IMR-90 (cell line): ENCODE data around the gene TMTC1. TPM values are rescaled to one million over a fixed set of nuclear protein-coding genes. Genes with fewer than 3 reads are reported as not detected.

Source experiments
- ATAC-seq: fragments of 200-7000 bp; cut with Tn5 transposase; 2 replicates; pipeline ENCODE4 v1.9.1; 2020; ENCODE audit warnings: low read depth, mild to moderate bottlenecking, moderate library complexity
- BruUV-seq: library from RNA; stranded (reverse); fragments of 400-500 nt; replicated peaks from 2 replicates; lab custom pipeline; 2021; lab: Mats Ljungman, UMichigan
- CTCF ChIA-PET: fragments of 300-600 bp; formaldehyde crosslinking; extraction: SDS; loops from one replicate; lab custom pipeline; 2021; ENCODE audit warnings: antibody characterized with exemption; lab: Yijun Ruan, JAX
- POLR2A ChIA-PET: fragments of 300-600 bp; sonication (Branson Sonifier 250); formaldehyde crosslinking; loops from one replicate; lab custom pipeline; 2022; ENCODE audit warnings: antibody characterized with exemption; ENCODE audit not compliant: unreplicated experiment; lab: Charles Lee
- DNase-seq: peaks from one replicate; pipeline ENCODE4 v3.0.0; 2013
- H2AFZ ChIP-seq: replicated peaks from 2 replicates; pipeline ENCODE3; 2013; ENCODE audit warnings: low read length, mild to moderate bottlenecking; ENCODE audit not compliant: poor library complexity
- H2AK5ac ChIP-seq: 2 replicates; pipeline ENCODE4 v1.6.1; 2013; ENCODE audit warnings: low read depth, low read length, inconsistent platforms
- H2AK9ac ChIP-seq: replicated peaks from 2 replicates; pipeline ENCODE3; 2013; ENCODE audit warnings: mild to moderate bottlenecking, low read depth, low read length, moderate library complexity; ENCODE audit not compliant: poor library complexity
- H2BK120ac ChIP-seq: 2 replicates; pipeline ENCODE4 v1.6.1; 2013; ENCODE audit warnings: low read depth, low read length, inconsistent platforms
- H2BK15ac ChIP-seq: 3 replicates; pipeline ENCODE4 v1.6.1; 2013; ENCODE audit warnings: low read depth, low read length, inconsistent platforms
- H2BK20ac ChIP-seq: 2 replicates; pipeline ENCODE4 v1.6.1; 2013; ENCODE audit warnings: low read depth, mild to moderate bottlenecking, inconsistent platforms, low read length, moderate library complexity
- H2BK5ac ChIP-seq: 2 replicates; pipeline ENCODE4 v1.6.1; 2013; ENCODE audit warnings: mild to moderate bottlenecking, low read depth, low read length, inconsistent platforms; ENCODE audit not compliant: poor library complexity, severe bottlenecking
- H3K14ac ChIP-seq: replicated peaks from 2 replicates; pipeline ENCODE4 v1.6.1; 2013; ENCODE audit warnings: low read depth, low read length, inconsistent platforms
- H3K18ac ChIP-seq: 2 replicates; pipeline ENCODE4 v1.6.1; 2013; ENCODE audit warnings: low read depth, low read length, control low read depth
- H3K23ac ChIP-seq: 2 replicates; pipeline ENCODE4 v1.6.1; 2013; ENCODE audit warnings: low read depth, low read length, inconsistent platforms
- H3K27ac ChIP-seq: 2 replicates; pipeline ENCODE4 v1.5.1; 2013; ENCODE audit warnings: mild to moderate bottlenecking, control low read depth, low read length; ENCODE audit not compliant: insufficient read depth
- H3K27me3 ChIP-seq: 2 replicates; pipeline ENCODE4 v1.6.1; 2013; ENCODE audit warnings: low read length; ENCODE audit not compliant: control insufficient read depth, insufficient read depth
- H3K36me3 ChIP-seq: 2 replicates; pipeline ENCODE4 v1.6.1; 2013; ENCODE audit warnings: low read length, mixed read lengths; ENCODE audit not compliant: control insufficient read depth, insufficient read depth
- H3K4ac ChIP-seq: 2 replicates; pipeline ENCODE4 v1.6.1; 2013; ENCODE audit warnings: low read depth, low read length, inconsistent platforms
- H3K4me1 ChIP-seq: 2 replicates; pipeline ENCODE4 v1.6.1; 2013; ENCODE audit warnings: low read length, mixed read lengths; ENCODE audit not compliant: control insufficient read depth, insufficient read depth
- H3K4me2 ChIP-seq: 2 replicates; pipeline ENCODE4 v1.6.1; 2013; ENCODE audit warnings: low read depth, mild to moderate bottlenecking, control low read depth, low read length, moderate library complexity
- H3K4me3 ChIP-seq: 2 replicates; pipeline ENCODE4 v1.5.1; 2013; ENCODE audit warnings: low read depth, mild to moderate bottlenecking, control low read depth, low read length, moderate library complexity; ENCODE audit not compliant: insufficient read depth
- H3K56ac ChIP-seq: 2 replicates; pipeline ENCODE4 v1.6.1; 2013; ENCODE audit warnings: low read length, inconsistent platforms; ENCODE audit not compliant: insufficient read depth; ENCODE audit errors: extremely low read depth
- H3K79me1 ChIP-seq, 2 experiments: 2 replicates each; pipeline ENCODE4 v1.6.1; 2013; ENCODE audit warnings: low read length in 2 of 2, inconsistent platforms in 1 of 2, low read depth in 1 of 2
- H3K9ac ChIP-seq: 2 replicates; pipeline ENCODE4 v1.6.1; 2013; ENCODE audit warnings: low read depth, low read length, control low read depth
- H3K9me1 ChIP-seq: 2 replicates; pipeline ENCODE4 v1.6.1; 2013; ENCODE audit warnings: low read length, inconsistent platforms; ENCODE audit not compliant: insufficient read depth
- H3K9me3 ChIP-seq: 2 replicates; pipeline ENCODE4 v1.6.1; 2013; ENCODE audit warnings: low read length; ENCODE audit not compliant: control insufficient read depth, insufficient read depth
- H4K20me1 ChIP-seq: 2 replicates; pipeline ENCODE4 v1.6.1; 2013; ENCODE audit warnings: low read length, inconsistent platforms; ENCODE audit not compliant: insufficient read depth
- H4K5ac ChIP-seq: 2 replicates; pipeline ENCODE4 v1.6.1; 2013; ENCODE audit warnings: mild to moderate bottlenecking, low read depth, low read length, control low read depth
- H4K8ac ChIP-seq, 2 experiments: 2 replicates each; pipeline ENCODE4 v1.6.1; 2013; ENCODE audit warnings: low read depth in 2 of 2, low read length in 2 of 2, control low read depth in 1 of 2, inconsistent platforms in 1 of 2
- H4K91ac ChIP-seq: 2 replicates; pipeline ENCODE4 v1.6.1; 2013; ENCODE audit warnings: low read depth, low read length, inconsistent platforms; ENCODE audit not compliant: insufficient read depth
- CEBPB ChIP-seq: IDR thresholded peaks from 2 replicates; pipeline ENCODE4 v1.6.1; 2012; ENCODE audit warnings: low read depth, low read length, improper control_type of control experiment
- FOS ChIP-seq: fragments of 150-350 bp; IDR thresholded peaks from 2 replicates; pipeline ENCODE4 v1.6.1; 2016; ENCODE audit warnings: low read depth, low read length
- MAFK ChIP-seq: IDR thresholded peaks from 2 replicates; pipeline ENCODE4 v1.6.1; 2012; ENCODE audit warnings: low read depth, low read length, improper control_type of control experiment
- WGBS, 2 experiments: methylation state at CpG; one replicate each; pipeline versions ENCODE4 v1.1.5 to v1.1.7; 2013; ENCODE audit warnings: missing lambda C conversion rate in 2 of 2; ENCODE audit not compliant: insufficient read length in 1 of 2; ENCODE audit errors: extremely low coverage in 2 of 2; 5-methylcytosine and 5-hydroxymethylcytosine counted together
- dilution Hi-C: fragments of 300-500 bp; cut with HindIII; formaldehyde crosslinking; loops from one replicate; pipeline ENCODE4 v1.14.3; 2018; ENCODE audit warnings: low sequenced_read_pairs; ENCODE audit not compliant: unreplicated experiment
- in situ Hi-C: fragments of 300-500 bp; cut with MboI; formaldehyde crosslinking; loops from 3 replicates; pipeline ENCODE4 v1.14.3; 2019; ENCODE audit warnings: low sequenced_read_pairs, inconsistent platforms, mixed read lengths
- intact Hi-C: fragments of 100-400 bp; cut with micrococcal nuclease; formaldehyde crosslinking; loops from 2 replicates; pipeline ENCODE4 v1.10.0; 2022
- polyA plus RNA-seq, 3 experiments: library from polyadenylated mRNA; depleted of rRNA; stranded (reverse); fragments of >200 nt; gene quantifications; 2 replicates each; pipeline ENCODE4 v1.2.3, GENCODE V29; 2012; ENCODE audit warnings: low replicate concordance in 1 of 3
- total RNA-seq: library from RNA; depleted of rRNA; stranded (reverse); fragments of >200 nt; gene quantifications from 2 replicates; pipeline ENCODE4 v1.2.3, GENCODE V29; 2012

TMTC1 gene
- total and polyA plus RNA-seq, 2 of the 4 experiments (the other 2 are of a cell fraction), result 12.5 to 36.4 TPM

DNA sequence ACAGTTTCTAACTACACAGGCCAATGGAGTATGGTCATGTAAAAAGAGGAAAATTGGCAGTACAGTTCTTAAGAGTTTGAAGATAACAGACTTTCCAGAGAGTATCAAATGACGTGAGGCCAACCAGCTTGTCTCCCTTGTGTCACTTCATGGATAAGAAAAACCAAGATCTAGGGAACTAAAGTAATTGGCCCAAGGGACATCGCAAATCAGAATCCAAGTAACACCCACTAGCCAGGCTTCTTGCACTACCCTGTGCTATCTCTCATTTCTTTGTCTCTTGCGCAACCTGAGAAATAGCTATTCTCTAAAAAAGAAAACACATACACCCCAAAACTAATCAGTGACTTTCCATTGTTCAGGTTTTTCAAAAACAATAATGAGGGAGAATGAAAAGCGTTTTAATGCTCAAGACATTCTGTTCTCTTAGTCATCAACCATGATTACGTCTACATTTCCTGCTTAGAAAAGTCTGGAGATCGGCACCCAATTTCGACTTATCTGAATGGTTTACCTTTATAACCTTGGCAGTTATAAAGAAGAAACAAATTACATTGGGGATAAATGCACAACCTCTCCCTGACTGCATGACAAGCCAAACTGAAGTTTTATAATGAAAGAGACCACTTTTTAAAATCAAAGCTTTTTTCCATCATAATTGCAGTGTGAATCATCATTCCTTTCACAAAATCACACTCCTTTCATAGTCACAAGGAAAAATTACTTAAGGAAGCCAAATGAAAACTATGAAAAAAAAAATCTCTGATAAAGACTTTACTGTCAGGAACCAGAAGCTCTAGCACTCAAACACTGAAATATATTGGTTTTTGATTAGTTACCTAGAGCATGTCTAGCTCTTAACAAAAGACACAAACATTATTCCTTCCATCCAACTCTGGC is 42.1 kb downstream of the TMTC1 start:
- CTCF ChIA-PET, result interaction anchor here (1.4 kb wide), 1 partner anchor 10 kb away, joined by 4 read pairs; no protein-coding TSS in a partner anchor
- H3K56ac ChIP-seq, result peak overlapping the region; percentile 67
- H4K20me1 ChIP-seq, result peaks cover 3% of the 10 kb centered on the region; the same call in 1 of the 2 replicates
- H3K9me1 ChIP-seq, result peaks cover 6% of the 10 kb centered on the region; the same call in 1 of the 2 replicates
- intact Hi-C loops, result no loop called here
- H4K8ac ChIP-seq, result peak overlapping the region; percentile 37 to 87
- peak overlapping the region; percentile 97 for H3K18ac ChIP-seq
- DNase-seq (peak; percentile 82), ATAC-seq (no peak; the same call in 1 of the 2 replicates)
- peak overlapping the region; percentile 94 for H2BK120ac ChIP-seq
- peaks cover 17% of the 10 kb centered on the region for H3K4me1 ChIP-seq
- H4K91ac ChIP-seq, result peak overlapping the region; percentile 83
- WGBS, 2 experiments, result no CpG with 5 or more reads among the region's 7 CpGs
- H3K9me3 ChIP-seq, result no peaks in the 10 kb centered on the region
- H2AK9ac ChIP-seq, result no peak overlapping the region
- H3K27ac ChIP-seq, result peak overlapping the region; percentile 78
- peak overlapping the region; percentile 88 for H2BK20ac ChIP-seq
- POLR2A ChIA-PET, result no interaction called here
- peak overlapping the region; percentile 88 for H3K4me2 ChIP-seq
- TF ChIP-seq MAFK (no peak), CEBPB (peak; percentile 98), FOS (peak; percentile 35; the same call in 1 of the 2 replicates)
- no peak overlapping the region for H3K9ac ChIP-seq
- peak overlapping the region; percentile 93 for H4K5ac ChIP-seq
- BruUV-seq, result no TSS peak
- H2BK5ac ChIP-seq, result peak overlapping the region; percentile 98
- H3K4me3 ChIP-seq, result peak overlapping the region; percentile 25; the same call in 1 of the 2 replicates
- peak overlapping the region; percentile 75 for H3K14ac ChIP-seq
- peak overlapping the region; percentile 44 for H3K23ac ChIP-seq
- H2BK15ac ChIP-seq, result peak overlapping the region; percentile 58
- in situ Hi-C loops, result no loop called here
- peaks cover 10% of the 10 kb centered on the region for H3K36me3 ChIP-seq
- no peak overlapping the region for H2AFZ ChIP-seq
- H2AK5ac ChIP-seq, result peak overlapping the region; percentile 21
- H3K27me3 ChIP-seq, result no peaks in the 10 kb centered on the region
- peak overlapping the region; percentile 81 for H3K4ac ChIP-seq
- dilution Hi-C loops, result no loop called here
- H3K79me1 ChIP-seq, result peaks cover 0 to 35% of the 10 kb centered on the region in 2 experiments; a peak in 2 of 4 replicates
